Effector CD8-positive, alpha-beta T cell (primary cell): ENCODE results near the gene PREB.

Experiments
- DNase-seq: peaks from one replicate; lab custom pipeline; 2025; lab: John Stamatoyannopoulos, UW

The PREB gene

GRCh38 chr2:27095745-27096651 is 38.4 kb downstream of the PREB start:
- DNase-seq = no peak

- no peak for DNase-seq
Measured at GRCh38 chr2:27095427-27095744, 39.0 kb downstream of the PREB start.

- no peak for DNase-seq
Measured at GRCh38 chr2:27094353-27094984, 40.0 kb downstream of the PREB start.

GRCh38 chr2:27093430-27094352 is 40.7 kb downstream of the PREB start:
- DNase-seq = no peak

GRCh38 chr2:27092696-27093429 is 41.6 kb downstream of the PREB start:
- DNase-seq = no peak

- DNase-seq = no peak
Measured at GRCh38 chr2:27091746-27092695, 42.4 kb downstream of the PREB start.

GRCh38 chr2:27089111-27089954 is 45.1 kb downstream of the PREB start:
- no peak for DNase-seq

GRCh38 chr2:27088634-27089033 is 45.8 kb downstream of the PREB start:
- DNase-seq = no peak

GRCh38 chr2:27087823-27088410 is 46.5 kb downstream of the PREB start:
- DNase-seq = no peak

GRCh38 chr2:27086724-27087593 is 47.5 kb downstream of the PREB start, which contains the start of gene KHK:
Gene KHK (plus strand): TSS chr2:27086772. CDS start chr2:27087260, 488 bp downstream.
- no peak for DNase-seq

- peak; percentile 95 for DNase-seq
Measured at GRCh38 chr2:27086090-27086723, 48.2 kb downstream of the PREB start.

- no peak for DNase-seq
Measured at GRCh38 chr2:27085673-27086089, 48.8 kb downstream of the PREB start.

- no peak for DNase-seq
Measured at GRCh38 chr2:27085062-27085672, 49.3 kb downstream of the PREB start.

- DNase-seq = no peak
Measured at GRCh38 chr2:27084297-27085061, 50.0 kb downstream of the PREB start.

- DNase-seq = no peak
Measured at GRCh38 chr2:27083410-27084296, 50.8 kb downstream of the PREB start.
